CD14-positive monocyte (primary cell): Measurements from ENCODE around the gene CD3D. TPM values are rescaled to one million over a fixed set of nuclear protein-coding genes. Genes with fewer than 3 reads are reported as not detected.

ENCODE experiments used
- DNase-seq, 3 donors: peaks; one replicate each; pipeline ENCODE4 v3.0.0-alpha.2; 2011 to 2022
- H2AFZ ChIP-seq: 2 replicates; pipeline ENCODE4 v1.6.0; 2012; ENCODE audit warnings: mild to moderate bottlenecking, low read depth, low read length, inconsistent platforms; ENCODE audit not compliant: insufficient read depth, poor library complexity, severe bottlenecking
- H3K27ac ChIP-seq, 2 donors: 1 replicate in 1 of 2; 2 replicates in 1 of 2; pipeline ENCODE4 v1.5.1; 2012 to 2013; ENCODE audit warnings: low read length in 2 of 2, control low read depth in 1 of 2, inconsistent platforms in 1 of 2, low read depth in 1 of 2, mild to moderate bottlenecking in 1 of 2
- H3K27me3 ChIP-seq, 2 donors: one replicate each; pipeline versions ENCODE4 v1.6.0 to v1.6.1; 2011 to 2013; ENCODE audit warnings: low read length in 2 of 2; ENCODE audit not compliant: control insufficient read depth in 2 of 2, insufficient read depth in 2 of 2
- H3K36me3 ChIP-seq, 2 donors: replicated peaks in 1 of 2; 1 replicate in 1 of 2; 2 replicates in 1 of 2; pipeline versions ENCODE4 v1.5.1 to v1.6.1; 2012 to 2013; ENCODE audit warnings: low read length in 2 of 2, control low read depth in 1 of 2, inconsistent platforms in 1 of 2, mild to moderate bottlenecking in 1 of 2; ENCODE audit not compliant: insufficient read depth in 2 of 2, control insufficient read depth in 1 of 2
- H3K4me1 ChIP-seq, 2 donors: 1 replicate in 1 of 2; 2 replicates in 1 of 2; pipeline versions ENCODE4 v1.5.1 to v1.6.1; 2012 to 2013; ENCODE audit warnings: low read length in 2 of 2, control low read depth in 1 of 2, inconsistent platforms in 1 of 2, mild to moderate bottlenecking in 1 of 2, moderate library complexity in 1 of 2; ENCODE audit not compliant: insufficient read depth in 2 of 2, control insufficient read depth in 1 of 2
- H3K4me2 ChIP-seq: replicated peaks from 2 replicates; pipeline ENCODE3; 2012; ENCODE audit warnings: low read length, moderate library complexity, mild to moderate bottlenecking; ENCODE audit not compliant: poor library complexity, severe bottlenecking; ENCODE audit errors: extremely low read depth
- H3K4me3 ChIP-seq, 3 experiments: fragments of 200-600 bp in 1 of 3; sonication (generic) in 1 of 3; replicated peaks in 1 of 3; 1 replicate in 2 of 3; 2 replicates in 1 of 3; pipeline ENCODE4 v1.5.1; 2011 to 2013; ENCODE audit warnings: low read length in 3 of 3, mild to moderate bottlenecking in 3 of 3, control low read depth in 2 of 3, low read depth in 2 of 3, inconsistent platforms in 1 of 3, moderate library complexity in 1 of 3
- H3K79me2 ChIP-seq: 2 replicates; pipeline ENCODE4 v1.6.0; 2012; ENCODE audit warnings: mild to moderate bottlenecking, control low read depth, inconsistent platforms, low read length, moderate library complexity; ENCODE audit not compliant: insufficient read depth
- H3K9ac ChIP-seq: 2 replicates; pipeline ENCODE4 v1.6.0; 2017; ENCODE audit warnings: low read length, mild to moderate bottlenecking; ENCODE audit not compliant: insufficient read depth, poor library complexity, severe bottlenecking
- H3K9me3 ChIP-seq, 2 donors: replicated peaks in 1 of 2; 1 replicate in 1 of 2; 2 replicates in 1 of 2; pipeline versions ENCODE4 v1.5.1 to v1.6.1; 2012 to 2013; ENCODE audit warnings: low read length in 2 of 2, control low read depth in 1 of 2; ENCODE audit not compliant: control insufficient read depth in 1 of 2, insufficient read depth in 1 of 2
- H4K20me1 ChIP-seq: 2 replicates; pipeline ENCODE4 v1.6.0; 2012; ENCODE audit warnings: mild to moderate bottlenecking, low read length, control low read depth, moderate library complexity; ENCODE audit not compliant: insufficient read depth
- H3K27ac Mint-ChIP-seq, 7 donors: one replicate each; pipeline ENCODE4 v1.8.0; 2020; ENCODE audit warnings: mild to moderate bottlenecking in 7 of 7, mixed read lengths in 7 of 7, moderate library complexity in 6 of 7, inconsistent platforms in 2 of 7
- H3K27me3 Mint-ChIP-seq, 3 donors: one replicate each; pipeline ENCODE4 v1.8.0; 2021 to 2022; ENCODE audit warnings: low read depth in 3 of 3, mild to moderate bottlenecking in 3 of 3, mixed read lengths in 3 of 3, moderate library complexity in 3 of 3, inconsistent platforms in 1 of 3
- H3K36me3 Mint-ChIP-seq, 2 donors: one replicate each; pipeline ENCODE4 v1.8.0; 2020; ENCODE audit warnings: mixed read lengths in 2 of 2, inconsistent platforms in 1 of 2, mild to moderate bottlenecking in 1 of 2
- H3K4me1 Mint-ChIP-seq: one replicate; pipeline ENCODE4 v1.8.0; 2020; ENCODE audit warnings: mild to moderate bottlenecking, mixed read lengths
- H3K4me3 Mint-ChIP-seq, 2 donors: one replicate each; pipeline ENCODE4 v1.8.0; 2020; ENCODE audit warnings: mild to moderate bottlenecking in 2 of 2, mixed read lengths in 2 of 2, moderate library complexity in 1 of 2
- H3K9me3 Mint-ChIP-seq, 7 donors: one replicate each; pipeline ENCODE4 v1.8.0; 2020 to 2022; ENCODE audit warnings: mixed read lengths in 7 of 7, mild to moderate bottlenecking in 6 of 7, moderate library complexity in 6 of 7, inconsistent platforms in 2 of 7
- CTCF ChIP-seq: fragments of 200-600 bp; IDR thresholded peaks from one replicate; pipeline ENCODE4 v1.8.0; 2022; ENCODE audit warnings: antibody characterized with exemption, mild to moderate bottlenecking
- intact Hi-C, 2 donors: fragments of 100-400 bp; cut with micrococcal nuclease; formaldehyde crosslinking; loops; one replicate each; pipeline versions ENCODE4 v1.15.0 to v1.15.1; 2023
- polyA plus RNA-seq, 3 donors: library from polyadenylated mRNA; depleted of rRNA in 1 of 3; unstranded in 2 of 3; stranded (reverse) in 1 of 3; fragments of 300-500 nt in 2 of 3; fragments of >200 nt in 1 of 3; fragmentation: Illumina TruSeq in 2 of 3; gene quantifications; 1 replicate in 2 of 3; 2 replicates in 1 of 3; pipeline ENCODE4 v1.2.3, GENCODE V29; 2012 to 2021
- small RNA-seq: library from RNA; depleted of rRNA; stranded (forward); fragments of <200 nt; gene quantifications from one replicate; pipeline ENCODE3, GENCODE V24; 2012; ENCODE audit warnings: low read depth; ENCODE audit not compliant: insufficient read length

Gene CD3D
- polyA plus RNA-seq, 3 donors: 2.2 to 3.1 TPM; not detected in 1

- H3K4me3 Mint-ChIP-seq: no peak overlapping the region
- no peaks in the 10 kb centered on the region for H3K9me3 ChIP-seq
- no peak for TF ChIP-seq CTCF
- H3K4me2 ChIP-seq: no peak overlapping the region
- no peaks in the 10 kb centered on the region for H3K79me2 ChIP-seq
- H3K27me3 Mint-ChIP-seq: peaks cover 0 to 2% (median 0%) of the 10 kb centered on the region in 3 donors
- no peaks in the 10 kb centered on the region for H3K27me3 ChIP-seq
- peaks cover 21% of the 10 kb centered on the region for H3K4me1 Mint-ChIP-seq
- intact Hi-C loops: no loop called here
- H3K9me3 Mint-ChIP-seq: peaks cover 0 to 3% (median 3%) of the 10 kb centered on the region in 7 donors
- no peaks in the 10 kb centered on the region for H3K36me3 ChIP-seq
- peak overlapping the region in 1 of 7 donors; percentile 43 for H3K27ac Mint-ChIP-seq
- no peak for DNase-seq
- no peak overlapping the region for H3K27ac ChIP-seq
- H3K4me3 ChIP-seq: no peak overlapping the region
- H3K9ac ChIP-seq: no peak overlapping the region
- H4K20me1 ChIP-seq: no peaks in the 10 kb centered on the region
- H3K4me1 ChIP-seq: peaks cover 14 to 20% of the 10 kb centered on the region in 2 donors
- H3K36me3 Mint-ChIP-seq: peaks cover 0 to 1% of the 10 kb centered on the region in 2 donors
- H2AFZ ChIP-seq: no peak overlapping the region
These were observed 53.1 kb downstream of the CD3D start for GRCh38 chr11:118289401-118289800.

Small RNA genes within 50 kb of the gene (small RNA-seq; reads per million reads assigned to genes)
- gene AP001582.1: not detected

Other genes with a start within 250 kb of the CD3D start
- gene SCN4B, start 189.9 kb downstream of the CD3D start, polyA plus RNA-seq: under 1 TPM in 1 of 3 donors, not detected in 2; 0.76 TPM
- gene SCN2B, start 166.1 kb downstream of the CD3D start, polyA plus RNA-seq: under 1 TPM in 1 of 3 donors, not detected in 2; 0.01 TPM
- 100 to 1,000 TPM; 316 to 968 (median 748) TPM for gene JAML, start 117.7 kb downstream of the CD3D start, polyA plus RNA-seq
- gene MPZL3, start 90.3 kb downstream of the CD3D start, polyA plus RNA-seq: 1 to 10 TPM; 4.2 to 8.5 (median 8.0) TPM
- 10 to 100 TPM in 2 of 3 donors, 1 to 10 TPM in 1; 8.0 to 18.6 (median 14.2) TPM for gene MPZL2, start 78.4 kb downstream of the CD3D start, polyA plus RNA-seq
- 1 to 10 TPM in 2 of 3 donors, under 1 TPM in 1; 0.12 to 1.6 (median 1.5) TPM for gene CD3E, start 38.0 kb downstream of the CD3D start, polyA plus RNA-seq
- 1 to 10 TPM in 1 of 3 donors, under 1 TPM in 1, not detected in 1; 0.84 to 1.9 TPM for gene CD3G, start 1.6 kb upstream of the CD3D start, polyA plus RNA-seq
- gene UBE4A, start 16.9 kb upstream of the CD3D start, polyA plus RNA-seq: 10 to 100 TPM; 21.6 to 33.9 (median 22.7) TPM
- 100 to 1,000 TPM; 257 to 688 (median 648) TPM for gene ATP5MG, start 58.9 kb upstream of the CD3D start, polyA plus RNA-seq
- 10 to 100 TPM in 1 of 3 donors, 1 to 10 TPM in 2; 3.3 to 21.7 (median 3.5) TPM for gene KMT2A, start 93.8 kb upstream of the CD3D start, polyA plus RNA-seq
- not detected for gene TTC36, start 184.8 kb upstream of the CD3D start, polyA plus RNA-seq
- under 1 TPM in 1 of 3 donors, not detected in 2; 0.57 TPM for gene TMEM25, start 188.5 kb upstream of the CD3D start, polyA plus RNA-seq
- gene IFT46, start 223.2 kb upstream of the CD3D start, polyA plus RNA-seq: 1 to 10 TPM; 2.8 to 5.8 (median 4.8) TPM
- 100 to 1,000 TPM in 1 of 3 donors, 10 to 100 TPM in 2; 36.1 to 101 (median 79.7) TPM for gene ARCN1, start 229.7 kb upstream of the CD3D start, polyA plus RNA-seq